HEK293 (cell line): ENCODE results near the gene MRPS10.

Experiments
- CTCF ChIA-PET: fragments of 350-600 bp; formaldehyde crosslinking; extraction: SDS; loops from one replicate; lab custom pipeline; 2021; ENCODE audit warnings: antibody characterized with exemption; lab: Yijun Ruan, JAX
- POLR2A ChIA-PET: fragments of 300-600 bp; formaldehyde crosslinking; extraction: SDS; loops from one replicate; lab custom pipeline; 2020; ENCODE audit warnings: antibody characterized with exemption, inconsistent platforms; lab: Yijun Ruan, JAX
- H3K27ac ChIP-seq: fragments of 200-500 bp; sonication (Bioruptor generic); 2 replicates; pipeline ENCODE4 v1.5.1; 2014; ENCODE audit warnings: low read depth, low read length, control low read depth, inconsistent platforms; ENCODE audit errors: extremely low read depth
- H3K36me3 ChIP-seq, 2 experiments: fragments of 200-500 bp in 1 of 2; sonication (Bioruptor generic) in 1 of 2; 1 replicate in 1 of 2; 2 replicates in 1 of 2; pipeline ENCODE4 v1.5.1; 2014 to 2017; ENCODE audit warnings: inconsistent platforms in 2 of 2, low read length in 2 of 2; ENCODE audit not compliant: control insufficient read depth in 2 of 2, insufficient read depth in 1 of 2
- H3K4me1 ChIP-seq: fragments of 200-500 bp; sonication (Bioruptor generic); 2 replicates; pipeline ENCODE4 v1.5.1; 2014; ENCODE audit warnings: mild to moderate bottlenecking, low read length, inconsistent platforms; ENCODE audit not compliant: control insufficient read depth, insufficient read depth
- H3K4me3 ChIP-seq: 2 replicates; pipeline ENCODE4 v1.5.1; 2011; ENCODE audit warnings: low read depth, mild to moderate bottlenecking, control low read depth, low read length, moderate library complexity
- H3K9me3 ChIP-seq: fragments of 200-500 bp; sonication (Bioruptor generic); 2 replicates; pipeline ENCODE4 v1.5.1; 2014; ENCODE audit warnings: low read depth, low read length, inconsistent platforms; ENCODE audit not compliant: control insufficient read depth, insufficient read depth
- CTCF ChIP-seq: fragments of 450-650 bp; formaldehyde crosslinking; IDR thresholded peaks from 2 replicates; pipeline ENCODE4 v1.5.1; 2016; ENCODE audit warnings: missing biosample characterization, missing genetic modification characterization
- GLIS1 ChIP-seq: fragments of 450-650 bp; formaldehyde crosslinking; IDR thresholded peaks from 2 replicates; pipeline ENCODE4 v1.5.1; 2016; ENCODE audit warnings: missing biosample characterization, missing genetic modification characterization
- HOXC10 ChIP-seq: sonication (generic); formaldehyde crosslinking; IDR thresholded peaks from 2 replicates; pipeline ENCODE4 v1.8.1; 2023; ENCODE audit warnings: mild to moderate bottlenecking, missing genetic modification reagents
- HOXD13 ChIP-seq: sonication (generic); formaldehyde crosslinking; IDR thresholded peaks from 2 replicates; pipeline ENCODE4 v1.8.0; 2022; ENCODE audit warnings: missing genetic modification reagents, borderline replicate concordance
- KLF7 ChIP-seq: fragments of 450-650 bp; formaldehyde crosslinking; IDR thresholded peaks from 2 replicates; pipeline ENCODE4 v1.5.1; 2016; ENCODE audit warnings: missing biosample characterization, missing genetic modification characterization, borderline replicate concordance
- MEIS1 ChIP-seq: sonication (generic); formaldehyde crosslinking; IDR thresholded peaks from 2 replicates; pipeline ENCODE4 v1.8.1; 2022; ENCODE audit warnings: missing genetic modification reagents, mild to moderate bottlenecking, borderline replicate concordance
- MYNN ChIP-seq: fragments of 450-650 bp; formaldehyde crosslinking; IDR thresholded peaks from 2 replicates; pipeline ENCODE4 v1.5.1; 2016; ENCODE audit warnings: missing biosample characterization, missing genetic modification characterization, borderline replicate concordance
- OSR2 ChIP-seq: fragments of 450-650 bp; formaldehyde crosslinking; IDR thresholded peaks from 2 replicates; pipeline ENCODE4 v1.5.1; 2016; ENCODE audit warnings: missing biosample characterization, missing genetic modification characterization
- PATZ1 ChIP-seq: fragments of 450-650 bp; formaldehyde crosslinking; IDR thresholded peaks from 2 replicates; pipeline ENCODE4 v1.5.1; 2016; ENCODE audit warnings: missing biosample characterization, missing genetic modification characterization
- PBX3 ChIP-seq: sonication (generic); formaldehyde crosslinking; IDR thresholded peaks from 2 replicates; pipeline ENCODE4 v1.8.1; 2022; ENCODE audit warnings: mild to moderate bottlenecking, moderate library complexity, missing genetic modification reagents
- SP3 ChIP-seq: fragments of 450-650 bp; formaldehyde crosslinking; IDR thresholded peaks from 2 replicates; pipeline ENCODE4 v1.5.1; 2016; ENCODE audit warnings: missing biosample characterization, missing genetic modification characterization
- TRIM28 ChIP-seq: IDR thresholded peaks from 2 replicates; pipeline ENCODE4 v1.6.1; 2011; ENCODE audit warnings: low read length, control low read depth, borderline replicate concordance
- ZBTB17 ChIP-seq: fragments of 450-650 bp; formaldehyde crosslinking; IDR thresholded peaks from 2 replicates; pipeline ENCODE4 v1.5.1; 2016; ENCODE audit warnings: missing biosample characterization, missing genetic modification characterization
- ZEB2 ChIP-seq: fragments of 450-650 bp; formaldehyde crosslinking; IDR thresholded peaks from 2 replicates; pipeline ENCODE4 v1.5.1; 2016; ENCODE audit warnings: missing biosample characterization, missing genetic modification characterization
- ZFHX2 ChIP-seq: fragments of 450-650 bp; formaldehyde crosslinking; conservative IDR thresholded peaks from 2 replicates; pipeline ENCODE4 v1.5.1; 2016; ENCODE audit warnings: missing biosample characterization, missing genetic modification characterization
- ZIC2 ChIP-seq: fragments of 450-650 bp; formaldehyde crosslinking; IDR thresholded peaks from 2 replicates; pipeline ENCODE4 v1.5.1; 2016; ENCODE audit warnings: missing biosample characterization, missing genetic modification characterization
- ZNF341 ChIP-seq: fragments of 450-650 bp; formaldehyde crosslinking; IDR thresholded peaks from 2 replicates; pipeline ENCODE4; 2016; ENCODE audit warnings: low read depth, missing biosample characterization, missing genetic modification characterization
- ZNF350 ChIP-seq: fragments of 450-650 bp; formaldehyde crosslinking; IDR thresholded peaks from 2 replicates; pipeline ENCODE4 v1.5.0; 2017; ENCODE audit warnings: missing biosample characterization, mild to moderate bottlenecking, missing genetic modification characterization
- ZNF362 ChIP-seq: fragments of 450-650 bp; formaldehyde crosslinking; IDR thresholded peaks from 2 replicates; pipeline ENCODE4 v1.5.1; 2016; ENCODE audit warnings: missing biosample characterization, missing genetic modification characterization
- ZNF394 ChIP-seq: fragments of 450-650 bp; formaldehyde crosslinking; IDR thresholded peaks from 2 replicates; pipeline ENCODE4 v1.5.1; 2016; ENCODE audit warnings: missing biosample characterization, missing genetic modification characterization, mild to moderate bottlenecking, moderate library complexity, borderline replicate concordance
- ZNF501 ChIP-seq: fragments of 450-650 bp; formaldehyde crosslinking; IDR thresholded peaks from 2 replicates; pipeline ENCODE4 v1.5.1; 2016; ENCODE audit warnings: missing biosample characterization, missing genetic modification characterization
- ZNF544 ChIP-seq: fragments of 450-650 bp; formaldehyde crosslinking; IDR thresholded peaks from 2 replicates; pipeline ENCODE4 v1.5.0; 2017; ENCODE audit warnings: missing biosample characterization, missing genetic modification characterization
- ZNF555 ChIP-seq: fragments of 450-650 bp; formaldehyde crosslinking; conservative IDR thresholded peaks from 2 replicates; pipeline ENCODE4 v1.5.1; 2017; ENCODE audit warnings: missing biosample characterization, mild to moderate bottlenecking, missing genetic modification characterization, inconsistent platforms
- ZNF610 ChIP-seq: fragments of 450-650 bp; formaldehyde crosslinking; IDR thresholded peaks from 2 replicates; pipeline ENCODE4 v1.5.1; 2016; ENCODE audit warnings: missing biosample characterization, missing genetic modification characterization, borderline replicate concordance
- ZNF654 ChIP-seq: fragments of 450-650 bp; formaldehyde crosslinking; IDR thresholded peaks from 2 replicates; pipeline ENCODE4 v1.5.1; 2016; ENCODE audit warnings: low read depth, missing biosample characterization, missing genetic modification characterization
- ZNF677 ChIP-seq: fragments of 450-650 bp; IDR thresholded peaks from 2 replicates; pipeline ENCODE4 v1.5.0; 2018; ENCODE audit warnings: missing biosample characterization, mild to moderate bottlenecking, missing genetic modification characterization, moderate library complexity
- TF ChIP-seq, protein P1 (sequence below): fragments of 450-650 bp; formaldehyde crosslinking; IDR thresholded peaks from 2 replicates; pipeline ENCODE4 v1.5.1; 2016; ENCODE audit warnings: missing biosample characterization, missing genetic modification characterization
- TF ChIP-seq, protein P2 (sequence below): fragments of 450-650 bp; formaldehyde crosslinking; IDR thresholded peaks from 2 replicates; pipeline ENCODE4 v1.5.1; 2016; ENCODE audit warnings: missing biosample characterization, missing genetic modification characterization

Gene MRPS10

DNA sequence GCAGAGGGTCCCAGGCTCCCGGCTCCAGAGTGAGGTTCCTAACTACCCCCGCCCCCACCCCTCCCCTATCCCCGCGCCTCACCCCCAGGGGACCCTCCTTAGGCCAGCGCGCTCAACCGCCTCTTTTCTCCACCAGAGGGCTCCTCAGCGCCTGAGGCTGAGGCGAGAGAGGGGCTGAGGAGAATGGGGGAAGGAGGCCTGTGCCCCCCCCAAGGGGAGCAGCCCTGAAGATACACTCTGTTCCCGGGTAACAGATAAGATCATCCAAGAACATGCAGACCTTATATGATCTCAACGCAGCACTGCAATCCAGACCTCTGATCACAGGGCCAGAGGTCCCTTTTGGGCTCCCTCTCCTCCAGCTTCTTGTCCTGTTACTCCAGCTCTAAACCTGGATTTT lies 43.3 kb upstream of the MRPS10 start:
- H3K4me3 ChIP-seq: no peak overlapping the region
- TF ChIP-seq PATZ1: peak; percentile 61
- TF ChIP-seq TRIM28: no peak
- TF ChIP-seq CTCF (tag by site-specific recombination): 0 out of 2 replicates have a peak, but pooled peaks have one; percentile 11
- 0 out of 2 replicates have a peak, but pooled peaks have one; percentile 49 for TF ChIP-seq ZNF677 (tag by site-specific recombination)
- TF ChIP-seq MYNN (tag by site-specific recombination): no peak
- TF ChIP-seq ZNF544 (tag by site-specific recombination): no peak
- TF ChIP-seq ZNF654: peak; percentile 26; the same call in 1 of the 2 replicates
- POLR2A ChIA-PET: interaction anchor here (1.2 kb wide), 1 partner anchor 10 kb away, joined by 4 read pairs; no protein-coding TSS in a partner anchor
- H3K9me3 ChIP-seq: no peaks in the 10 kb centered on the region
- CTCF ChIA-PET: interaction anchor here (0.5 to 5.9 kb wide), 16 partner anchors 12 to 377 kb away, joined by 3 to 47 read pairs (median 4); no protein-coding TSS in a partner anchor
- H3K36me3 ChIP-seq: peaks cover 0 to 4% of the 10 kb centered on the region in 2 experiments; a peak in 1 of 3 replicates
- no peak overlapping the region for H3K27ac ChIP-seq
- no peaks in the 10 kb centered on the region for H3K4me1 ChIP-seq

DNA sequence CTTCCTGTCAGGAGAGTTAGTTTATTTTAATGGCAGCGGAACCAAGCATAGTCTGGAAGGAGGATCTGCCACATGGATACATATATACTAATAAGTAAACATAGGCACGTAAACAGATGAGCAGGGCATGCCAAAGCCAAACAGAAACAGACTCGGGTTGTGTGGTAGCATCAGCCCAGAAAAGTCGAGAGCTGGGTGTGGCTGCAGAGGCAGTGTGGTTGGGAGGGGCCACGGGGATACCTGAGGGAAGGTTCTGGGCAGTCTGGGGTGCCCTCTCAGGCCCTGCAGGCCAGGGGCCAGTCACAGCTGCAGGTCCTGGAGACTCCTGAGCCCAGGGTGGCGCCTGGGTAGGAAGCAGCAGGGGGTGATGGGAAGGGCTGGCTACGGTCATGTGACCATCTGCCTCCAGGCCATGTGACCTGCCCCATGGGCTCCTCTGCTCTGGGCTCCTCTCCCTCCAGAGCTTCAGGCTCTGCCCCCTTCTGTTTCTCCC lies 42.8 kb upstream of the MRPS10 start:
- ChIA-PET POLR2A (interaction anchor here (1.2 kb wide), 1 partner anchor 10 kb away, joined by 4 read pairs; no protein-coding TSS in a partner anchor), CTCF (interaction anchor here (0.5 to 5.9 kb wide), 21 partner anchors 8 to 1119 kb away, joined by 3 to 47 read pairs (median 3); no protein-coding TSS in a partner anchor)
- Histone ChIP-seq H3K4me1 (no peaks in the 10 kb centered on the region), H3K27ac (no peak overlapping the region), H3K9me3 (no peaks in the 10 kb centered on the region), H3K36me3 (peaks cover 0 to 4% of the 10 kb centered on the region in 2 experiments; a peak in 1 of 3 replicates), H3K4me3 (no peak overlapping the region)
- TF ChIP-seq OSR2 (tag by site-specific recombination) (no peak), KLF7 (tag by site-specific recombination) (no peak), GLIS1 (tag by site-specific recombination) (peak; percentile 36), ZNF341 (no peak; the same call in 1 of the 2 replicates), ZNF350 (tag by site-specific recombination) (no peak), ZNF394 (tag by site-specific recombination) (no peak), SP3 (tag by site-specific recombination) (no peak), HOXC10 (no peak), ZEB2 (tag by site-specific recombination) (no peak), ZIC2 (peak; percentile 67), PBX3 (CRISPR knock-in tag) (no peak), ZNF610 (tag by site-specific recombination) (no peak), ZNF501 (tag by site-specific recombination) (no peak), ZNF555 (tag by site-specific recombination) (no peak), ZBTB17 (tag by site-specific recombination) (peak; percentile 78), ZNF544 (tag by site-specific recombination) (no peak), ZFHX2 (tag by site-specific recombination) (no peak), HOXD13 (CRISPR knock-in tag) (no peak), ZNF362 (tag by site-specific recombination) (no peak), MEIS1 (no peak)
- TF ChIP-seq, protein P1, sequence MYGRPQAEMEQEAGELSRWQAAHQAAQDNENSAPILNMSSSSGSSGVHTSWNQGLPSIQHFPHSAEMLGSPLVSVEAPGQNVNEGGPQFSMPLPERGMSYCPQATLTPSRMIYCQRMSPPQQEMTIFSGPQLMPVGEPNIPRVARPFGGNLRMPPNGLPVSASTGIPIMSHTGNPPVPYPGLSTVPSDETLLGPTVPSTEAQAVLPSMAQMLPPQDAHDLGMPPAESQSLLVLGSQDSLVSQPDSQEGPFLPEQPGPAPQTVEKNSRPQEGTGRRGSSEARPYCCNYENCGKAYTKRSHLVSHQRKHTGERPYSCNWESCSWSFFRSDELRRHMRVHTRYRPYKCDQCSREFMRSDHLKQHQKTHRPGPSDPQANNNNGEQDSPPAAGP (tag by site-specific recombination): no peak
- TF ChIP-seq, protein P2, sequence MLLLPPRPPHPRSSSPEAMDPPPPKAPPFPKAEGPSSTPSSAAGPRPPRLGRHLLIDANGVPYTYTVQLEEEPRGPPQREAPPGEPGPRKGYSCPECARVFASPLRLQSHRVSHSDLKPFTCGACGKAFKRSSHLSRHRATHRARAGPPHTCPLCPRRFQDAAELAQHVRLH (tag by site-specific recombination): peak; percentile 19; the same call in 1 of the 2 replicates
